Measurements from ENCODE around the gene PDE1C.
A peak's percentile ranks its signal among the peaks of the same experiment; 100 is the strongest.

Gene PDE1C

GRCh38 chr7:31710171-31710570 is 360.0 kb downstream of the PDE1C start:
- Histone ChIP-seq H3K4me3 (ENCODE audit: low read length) (peak overlapping the region; percentile 14), H3K36me3 (ENCODE audit: control insufficient read depth, low read depth, low read length) (no peaks in the 10 kb centered on the region), H3K4me1 (ENCODE audit: control insufficient read depth, low read depth, low read length) (peaks cover 14% of the 10 kb centered on the region), H3K9ac (ENCODE audit: low read length) (no peak overlapping the region), H3K27me3 (ENCODE audit: control insufficient read depth, insufficient read depth, low read length) (peaks cover 43% of the 10 kb centered on the region), H3K9me3 (ENCODE audit: control insufficient read depth, low read depth, low read length) (no peaks in the 10 kb centered on the region), H3K27ac (ENCODE audit: low read length) (no peak overlapping the region)

GRCh38 chr7:31707089-31707488 is 363.1 kb downstream of the PDE1C start:
- Histone ChIP-seq H3K9me3 (ENCODE audit: control insufficient read depth, low read depth, low read length) (no peaks in the 10 kb centered on the region), H3K27ac (ENCODE audit: low read length) (no peak overlapping the region), H3K4me3 (ENCODE audit: low read length) (no peak overlapping the region)

GRCh38 chr7:31705377-31705776 is 364.8 kb downstream of the PDE1C start:
- no peaks in the 10 kb centered on the region for H3K9me3 ChIP-seq (ENCODE audit: control insufficient read depth, low read depth, low read length)
- no peaks in the 10 kb centered on the region for H3K36me3 ChIP-seq (ENCODE audit: control insufficient read depth, low read depth, low read length)
- no peak overlapping the region for H3K4me3 ChIP-seq (ENCODE audit: low read length)
- no peak overlapping the region for H3K9ac ChIP-seq (ENCODE audit: low read length)
- peaks cover 23% of the 10 kb centered on the region for H3K27me3 ChIP-seq (ENCODE audit: control insufficient read depth, insufficient read depth, low read length)
- no peak overlapping the region for H3K27ac ChIP-seq (ENCODE audit: low read length)
- H3K4me1 ChIP-seq (ENCODE audit: control insufficient read depth, low read depth, low read length) = peaks cover 7% of the 10 kb centered on the region

More at GRCh38 chr7:31707089-31707488, 363.1 kb downstream of the PDE1C start:
- peaks cover 14% of the 10 kb centered on the region for H3K4me1 ChIP-seq (ENCODE audit: control insufficient read depth, low read depth, low read length)
- H3K27me3 ChIP-seq (ENCODE audit: control insufficient read depth, insufficient read depth, low read length) = peaks cover 39% of the 10 kb centered on the region
- H3K9ac ChIP-seq (ENCODE audit: low read length) = no peak overlapping the region
- no peaks in the 10 kb centered on the region for H3K36me3 ChIP-seq (ENCODE audit: control insufficient read depth, low read depth, low read length)

- no peak overlapping the region for H3K27ac ChIP-seq (ENCODE audit: low read length)
- no peaks in the 10 kb centered on the region for H3K9me3 ChIP-seq (ENCODE audit: control insufficient read depth, low read depth, low read length)
- no peak overlapping the region for H3K9ac ChIP-seq (ENCODE audit: low read length)
- no peaks in the 10 kb centered on the region for H3K4me1 ChIP-seq (ENCODE audit: control insufficient read depth, low read depth, low read length)
- H3K27me3 ChIP-seq (ENCODE audit: control insufficient read depth, insufficient read depth, low read length) = peaks cover 6% of the 10 kb centered on the region
- H3K4me3 ChIP-seq (ENCODE audit: low read length) = no peak overlapping the region
- no peaks in the 10 kb centered on the region for H3K36me3 ChIP-seq (ENCODE audit: control insufficient read depth, low read depth, low read length)
Measured at GRCh38 chr7:31702354-31702753, 367.9 kb downstream of the PDE1C start.

Data from iPS-18a (cell line).